NT2/D1 (cell line): Measurements from ENCODE around the gene HSPBP1.
A peak's percentile ranks its signal among the peaks of the same experiment; 100 is the strongest.

Experiments
- DNase-seq: peaks from one replicate; pipeline ENCODE4 v3.0.0-alpha.2; 2011; ENCODE audit warnings: low read depth, low spot score
- H3K27me3 ChIP-seq: 2 replicates; pipeline ENCODE4 v1.6.0; 2011; ENCODE audit warnings: mild to moderate bottlenecking; ENCODE audit not compliant: insufficient read length, insufficient read depth
- H3K36me3 ChIP-seq: 2 replicates; pipeline ENCODE4 v1.6.1; 2011; ENCODE audit warnings: mild to moderate bottlenecking, low read length, mixed read lengths; ENCODE audit not compliant: insufficient read depth, insufficient read length
- H3K4me1 ChIP-seq: 2 replicates; pipeline ENCODE4 v1.5.1; 2011; ENCODE audit not compliant: insufficient read depth, insufficient read length
- H3K4me3 ChIP-seq: 2 replicates; pipeline ENCODE4 v1.5.1; 2011; ENCODE audit warnings: low read depth; ENCODE audit not compliant: insufficient read length
- H3K9ac ChIP-seq: 2 replicates; pipeline ENCODE4 v1.6.0; 2011; ENCODE audit warnings: low read depth; ENCODE audit not compliant: insufficient read length
- H3K9me3 ChIP-seq: 2 replicates; pipeline ENCODE4 v1.5.1; 2011; ENCODE audit warnings: mild to moderate bottlenecking, low read length; ENCODE audit not compliant: insufficient read depth
- SUZ12 ChIP-seq: IDR thresholded peaks from 2 replicates; pipeline ENCODE4 v1.6.1; 2011; ENCODE audit not compliant: insufficient read length, insufficient read depth; ENCODE audit errors: extremely low read depth
- YY1 ChIP-seq: IDR thresholded peaks from 2 replicates; pipeline ENCODE4 v1.6.1; 2011; ENCODE audit not compliant: insufficient read length, insufficient read depth
- ZNF274 ChIP-seq: IDR thresholded peaks from 2 replicates; pipeline ENCODE4 v1.6.1; 2011; ENCODE audit warnings: mild to moderate bottlenecking, low read depth, low read length

Gene HSPBP1

GRCh38 chr19:55304279-55304978, 24.5 kb upstream of the HSPBP1 start:
- TF ChIP-seq YY1 (no peak), ZNF274 (no peak), SUZ12 (no peak)
- H3K36me3 ChIP-seq: peaks cover 62% of the 10 kb centered on the region
- no peaks in the 10 kb centered on the region for H3K27me3 ChIP-seq
- no peaks in the 10 kb centered on the region for H3K9me3 ChIP-seq
- peak; percentile 36 for DNase-seq
- peaks cover 8% of the 10 kb centered on the region for H3K4me1 ChIP-seq
- no peak overlapping the region for H3K4me3 ChIP-seq
- H3K9ac ChIP-seq: no peak overlapping the region

- TF ChIP-seq YY1 (no peak), SUZ12 (no peak), ZNF274 (no peak)
- peaks cover 8% of the 10 kb centered on the region for H3K4me1 ChIP-seq
- no peaks in the 10 kb centered on the region for H3K27me3 ChIP-seq
- no peak overlapping the region for H3K4me3 ChIP-seq
- no peak for DNase-seq
- H3K9me3 ChIP-seq: no peaks in the 10 kb centered on the region
- peaks cover 58% of the 10 kb centered on the region for H3K36me3 ChIP-seq
- no peak overlapping the region for H3K9ac ChIP-seq
These were observed 23.6 kb upstream of the HSPBP1 start for GRCh38 chr19:55303477-55303876.

- Histone ChIP-seq H3K9ac (no peak overlapping the region), H3K27me3 (no peaks in the 10 kb centered on the region), H3K4me3 (no peak overlapping the region), H3K36me3 (peaks cover 58% of the 10 kb centered on the region), H3K4me1 (peaks cover 8% of the 10 kb centered on the region), H3K9me3 (no peaks in the 10 kb centered on the region)
- TF ChIP-seq YY1 (no peak), ZNF274 (no peak), SUZ12 (no peak)
- no peak for DNase-seq
These were observed 22.4 kb upstream of the HSPBP1 start for GRCh38 chr19:55302318-55302703.

GRCh38 chr19:55301459-55302317, 21.8 kb upstream of the HSPBP1 start:
- Histone ChIP-seq H3K4me1 (peaks cover 8% of the 10 kb centered on the region), H3K27me3 (no peaks in the 10 kb centered on the region), H3K9ac (peak overlapping the region; percentile 39), H3K36me3 (peaks cover 54% of the 10 kb centered on the region), H3K9me3 (no peaks in the 10 kb centered on the region), H3K4me3 (no peak overlapping the region)
- TF ChIP-seq ZNF274 (no peak), YY1 (no peak), SUZ12 (no peak)
- DNase-seq: peak; percentile 36

GRCh38 chr19:55300886-55301458, 21.1 kb upstream of the HSPBP1 start:
- H3K9ac ChIP-seq: peak overlapping the region; percentile 39

GRCh38 chr19:55299991-55300390, 20.1 kb upstream of the HSPBP1 start:
- Histone ChIP-seq H3K9me3 (no peaks in the 10 kb centered on the region), H3K27me3 (no peaks in the 10 kb centered on the region), H3K4me3 (no peak overlapping the region), H3K9ac (no peak overlapping the region), H3K4me1 (peaks cover 8% of the 10 kb centered on the region), H3K36me3 (peaks cover 46% of the 10 kb centered on the region)
- DNase-seq: no peak
- no peak for TF ChIP-seq YY1
- no peak for TF ChIP-seq SUZ12
- TF ChIP-seq ZNF274: no peak

More at GRCh38 chr19:55300886-55301458, 21.1 kb upstream of the HSPBP1 start:
- Histone ChIP-seq H3K36me3 (peaks cover 50% of the 10 kb centered on the region), H3K4me3 (no peak overlapping the region), H3K4me1 (peaks cover 8% of the 10 kb centered on the region), H3K9me3 (no peaks in the 10 kb centered on the region), H3K27me3 (no peaks in the 10 kb centered on the region)
- DNase-seq: no peak
- TF ChIP-seq YY1 (no peak), SUZ12 (no peak), ZNF274 (no peak)

- Histone ChIP-seq H3K36me3 (peaks cover 33% of the 10 kb centered on the region), H3K27me3 (no peaks in the 10 kb centered on the region), H3K4me1 (peaks cover 8% of the 10 kb centered on the region), H3K9me3 (no peaks in the 10 kb centered on the region), H3K4me3 (no peak overlapping the region), H3K9ac (no peak overlapping the region)
- no peak for DNase-seq
- TF ChIP-seq ZNF274 (no peak), SUZ12 (no peak), YY1 (no peak)
These were observed 17.4 kb upstream of the HSPBP1 start for GRCh38 chr19:55297267-55297666.
